Activated CD8-positive, alpha-beta memory T cell treated with anti-CD3 and anti-CD28 coated beads, Interleukin-2, amount 50 U/mL, for 1 hour (primary cell): ENCODE results near the gene IGFL4.

Source experiments
- DNase-seq: peaks from one replicate; pipeline ENCODE4 v3.0.0-alpha.2; 2020; ENCODE audit errors: extremely low read depth

The IGFL4 gene

DNA sequence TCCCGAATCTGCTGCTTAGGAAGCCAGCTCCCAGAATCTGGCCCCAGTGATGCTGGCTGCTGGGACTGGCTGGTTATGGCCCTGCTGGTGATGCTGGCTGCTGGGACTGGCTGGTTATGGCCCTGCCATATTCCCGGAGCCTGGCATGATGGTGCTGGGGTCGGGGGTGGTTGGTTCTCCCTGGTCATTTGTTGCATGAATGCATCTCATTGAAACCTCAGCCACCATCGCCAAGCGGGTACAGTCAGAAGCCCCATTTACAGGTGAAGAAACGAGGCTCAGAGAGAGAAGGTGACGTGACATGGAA lies 20.0 kb downstream of the IGFL4 start:
- no peak for DNase-seq

DNA sequence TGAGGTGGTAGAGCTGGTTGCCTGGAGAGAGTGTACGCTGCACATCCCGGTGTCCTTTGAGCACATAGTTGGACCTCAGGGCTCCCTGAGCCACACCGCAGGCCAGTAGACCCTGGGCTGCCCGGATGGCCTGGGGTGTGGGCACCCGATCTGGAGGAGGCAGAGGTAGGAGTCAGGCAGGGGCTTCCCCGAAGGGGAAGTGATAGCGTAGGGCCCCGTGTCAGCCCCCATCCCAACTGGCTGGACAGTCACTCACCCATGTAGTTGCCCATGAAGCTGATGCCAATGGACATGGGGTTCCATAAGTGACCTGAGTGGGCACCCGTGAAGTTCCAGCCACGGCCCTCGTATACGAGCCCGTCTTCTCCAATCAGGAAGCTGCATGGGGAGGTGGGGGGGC lies 21.5 kb downstream of the IGFL4 start:
- DNase-seq = no peak

- DNase-seq = no peak
Observed at GRCh38 chr19:46018729-46019251, 22.0 kb downstream of the IGFL4 start.

GRCh38 chr19:46017874-46018675 lies 22.7 kb downstream of the IGFL4 start:
- no peak for DNase-seq

- no peak for DNase-seq
Observed at GRCh38 chr19:46017095-46017429, 23.7 kb downstream of the IGFL4 start.

- peak; percentile 43 for DNase-seq
Observed at GRCh38 chr19:46016426-46017094, 24.2 kb downstream of the IGFL4 start.

DNA sequence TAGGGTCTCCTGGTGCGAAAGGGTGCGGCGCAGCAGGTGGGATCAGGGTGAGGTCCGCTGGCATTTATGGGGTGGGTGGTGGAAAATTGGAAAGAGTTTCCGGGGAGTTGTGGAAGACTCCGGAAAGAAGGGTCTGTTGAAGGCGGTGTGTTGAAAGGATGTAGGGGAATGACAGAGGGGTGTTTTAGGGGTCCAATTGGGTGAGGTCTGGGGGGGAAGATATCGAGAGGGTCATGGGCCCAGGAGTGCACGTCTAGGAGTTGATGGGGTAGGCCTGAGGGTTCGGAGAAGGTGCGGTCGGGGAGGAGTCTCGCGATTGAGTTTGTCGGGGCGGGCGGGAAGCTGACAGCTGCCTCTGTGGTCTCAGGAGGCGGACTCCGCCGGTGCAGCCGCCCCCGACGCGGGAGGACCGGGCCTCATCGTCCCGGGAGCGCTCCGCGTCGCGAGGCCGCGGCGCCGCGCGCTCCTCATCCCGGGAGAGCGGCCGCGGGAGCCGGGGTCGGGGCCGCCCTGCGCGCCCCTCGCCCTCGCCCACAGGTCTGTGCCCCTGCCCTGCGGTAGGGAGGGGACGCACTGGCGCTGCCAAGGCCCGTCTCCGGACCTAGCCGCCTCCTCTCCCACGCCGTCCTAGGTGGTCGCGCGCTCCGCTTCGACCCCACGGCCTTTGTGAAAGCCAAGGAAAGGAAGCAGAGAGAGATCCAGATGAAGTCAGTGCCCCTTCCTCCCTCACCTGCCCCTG lies 24.9 kb downstream of the IGFL4 start:
- DNase-seq = no peak

DNA sequence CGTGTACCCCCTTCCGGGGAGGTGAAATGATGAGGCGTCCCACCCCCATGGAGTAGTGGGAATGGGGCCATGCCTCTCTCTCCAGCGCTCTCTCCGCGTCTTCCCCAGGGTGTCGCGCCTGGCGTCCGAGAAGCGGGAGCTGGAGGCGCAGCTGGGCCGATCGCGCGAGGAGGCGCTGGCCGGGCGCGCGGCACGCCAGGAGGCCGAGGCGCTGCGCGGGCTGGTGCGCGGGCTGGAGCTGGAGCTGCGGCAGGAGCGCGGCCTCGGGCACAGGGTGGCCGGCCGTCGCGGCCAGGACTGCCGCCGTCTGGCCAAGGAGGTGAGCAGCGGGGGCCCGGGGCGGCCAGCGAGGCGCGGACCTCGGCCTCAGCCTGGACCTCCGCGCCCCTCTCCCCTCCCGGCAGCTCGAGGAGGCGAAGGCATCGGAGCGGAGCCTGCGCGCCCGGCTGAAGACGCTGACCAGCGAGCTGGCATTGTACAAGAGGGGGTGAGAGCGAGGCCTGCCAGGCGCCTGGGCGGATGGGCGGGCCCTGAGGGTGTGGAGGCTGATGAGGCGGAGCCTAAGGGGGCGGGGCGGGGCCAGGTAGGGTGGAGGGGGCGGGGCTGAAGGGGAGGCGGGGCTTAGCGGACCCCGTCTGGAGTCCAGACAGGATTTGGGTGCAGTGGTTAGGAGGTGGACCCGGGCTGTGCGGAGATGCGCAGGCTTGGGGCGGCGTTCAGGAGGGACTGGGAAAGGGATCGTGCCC lies 25.7 kb downstream of the IGFL4 start:
- DNase-seq = peak; percentile 18

DNA sequence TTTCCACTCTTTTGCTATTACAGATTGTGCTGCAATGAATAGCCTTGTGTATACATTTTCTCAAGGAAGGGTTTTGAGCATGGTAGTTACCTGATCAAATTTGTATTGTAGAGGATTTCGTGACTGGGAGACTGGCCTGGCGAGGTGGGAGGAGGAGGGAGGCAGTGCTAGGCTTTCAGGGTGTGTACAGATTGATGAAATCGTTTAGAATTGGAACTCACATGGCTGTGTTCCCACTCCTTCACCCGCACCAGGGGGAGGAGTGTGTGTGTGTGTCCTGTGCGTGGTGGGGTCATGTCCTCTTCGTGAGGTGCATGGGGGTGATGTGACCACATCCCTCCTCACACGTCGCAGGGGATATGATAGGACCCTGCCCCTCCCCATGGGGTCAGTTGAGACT lies 26.3 kb downstream of the IGFL4 start:
- DNase-seq = no peak

DNA sequence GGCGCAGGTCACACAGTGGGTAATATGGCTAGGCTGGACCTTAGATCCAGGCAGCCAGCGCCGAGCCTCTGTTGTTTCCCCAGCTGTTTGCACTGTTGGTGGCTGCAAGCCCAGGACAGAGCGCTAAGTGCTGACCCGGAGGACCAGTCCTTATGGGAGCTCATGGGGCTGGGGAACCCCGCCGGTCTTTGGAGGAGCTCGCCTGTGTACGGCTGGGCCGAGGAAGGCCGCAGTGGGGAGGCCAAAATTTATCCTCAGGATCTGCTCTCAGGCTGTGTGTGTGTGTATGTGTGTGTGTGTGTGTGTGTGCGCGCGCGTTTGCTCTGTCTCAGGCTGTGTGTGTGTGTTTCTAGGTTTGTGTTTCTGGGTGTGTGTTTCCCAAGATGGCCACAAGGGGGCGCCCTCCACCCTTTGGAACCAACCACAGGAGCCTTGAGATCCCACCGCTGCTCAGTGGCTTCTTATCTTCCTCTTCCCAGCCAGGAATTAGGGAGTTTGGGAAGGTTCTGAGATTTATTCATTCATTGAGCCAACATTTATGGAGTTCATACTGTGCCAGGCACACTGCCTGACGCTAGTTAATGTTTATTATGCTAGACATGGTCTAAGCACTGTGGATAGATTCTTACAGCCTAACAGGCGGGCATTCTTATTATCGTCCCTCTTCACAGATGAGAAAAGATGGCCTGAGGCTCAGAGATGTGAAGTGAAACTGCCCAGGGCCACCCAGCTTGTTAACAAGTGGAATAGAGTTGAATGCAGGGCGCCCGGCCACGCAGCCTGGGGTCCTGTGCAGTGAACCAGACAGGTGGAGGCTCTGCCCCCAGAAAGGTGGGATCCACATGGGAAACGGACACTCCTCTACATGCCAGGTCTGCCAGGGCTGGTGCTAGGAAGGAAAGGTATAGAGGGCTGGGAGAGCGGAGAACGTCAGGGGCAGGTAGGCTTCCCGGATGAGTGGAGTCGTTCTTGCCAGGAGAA lies 31.0 kb downstream of the IGFL4 start:
- DNase-seq = peak; percentile 16

GRCh38 chr19:46006411-46006810 lies 34.4 kb downstream of the IGFL4 start:
- no peak for DNase-seq

GRCh38 chr19:46002678-46003275 lies 38.0 kb downstream of the IGFL4 start:
- no peak for DNase-seq

- peak; percentile 41 for DNase-seq
Observed at GRCh38 chr19:46000491-46001246, 40.1 kb downstream of the IGFL4 start.

GRCh38 chr19:45999653-46000121 lies 41.1 kb downstream of the IGFL4 start:
- no peak for DNase-seq

DNA sequence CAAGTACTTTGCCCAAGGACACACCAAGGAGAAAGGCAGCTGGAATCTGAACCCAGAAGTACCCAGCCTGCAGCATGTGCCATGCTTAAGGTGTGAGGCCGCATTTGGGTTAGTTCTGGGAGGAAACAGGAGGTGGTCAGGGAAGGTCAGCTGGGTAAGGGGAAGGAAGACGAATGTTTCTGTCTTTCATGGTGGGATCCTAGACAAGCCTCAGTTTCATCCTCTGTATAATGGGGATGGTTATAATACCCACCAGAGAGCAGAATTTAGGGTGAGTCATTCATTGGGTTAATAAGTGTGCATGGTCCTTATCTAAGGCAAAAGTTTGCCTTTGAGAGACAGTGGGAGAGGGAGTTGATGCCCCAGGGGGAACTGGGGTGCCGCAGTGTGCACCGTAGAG lies 42.0 kb downstream of the IGFL4 start:
- no peak for DNase-seq

DNA sequence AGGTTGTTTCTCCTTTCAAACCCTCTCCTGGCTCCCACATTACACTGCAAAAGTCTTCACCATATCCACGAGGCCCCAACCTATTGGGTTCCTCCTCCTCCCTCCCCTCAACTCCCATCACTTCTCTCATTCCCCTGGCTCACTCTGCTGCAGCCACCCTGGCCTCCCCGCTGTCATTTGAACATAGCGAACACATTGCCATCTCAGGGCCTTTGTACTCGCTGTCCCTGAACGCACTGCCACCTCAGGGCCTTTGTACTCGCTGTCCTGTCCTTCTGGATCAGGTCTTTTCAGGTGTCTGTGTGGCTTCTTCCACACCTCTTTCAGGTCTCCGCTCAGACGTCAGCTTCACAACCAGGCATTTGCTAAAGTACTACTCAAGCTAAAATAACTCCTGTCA lies 43.9 kb downstream of the IGFL4 start:
- no peak for DNase-seq

GRCh38 chr19:45995715-45996385 lies 45.0 kb downstream of the IGFL4 start:
- DNase-seq = no peak

DNA sequence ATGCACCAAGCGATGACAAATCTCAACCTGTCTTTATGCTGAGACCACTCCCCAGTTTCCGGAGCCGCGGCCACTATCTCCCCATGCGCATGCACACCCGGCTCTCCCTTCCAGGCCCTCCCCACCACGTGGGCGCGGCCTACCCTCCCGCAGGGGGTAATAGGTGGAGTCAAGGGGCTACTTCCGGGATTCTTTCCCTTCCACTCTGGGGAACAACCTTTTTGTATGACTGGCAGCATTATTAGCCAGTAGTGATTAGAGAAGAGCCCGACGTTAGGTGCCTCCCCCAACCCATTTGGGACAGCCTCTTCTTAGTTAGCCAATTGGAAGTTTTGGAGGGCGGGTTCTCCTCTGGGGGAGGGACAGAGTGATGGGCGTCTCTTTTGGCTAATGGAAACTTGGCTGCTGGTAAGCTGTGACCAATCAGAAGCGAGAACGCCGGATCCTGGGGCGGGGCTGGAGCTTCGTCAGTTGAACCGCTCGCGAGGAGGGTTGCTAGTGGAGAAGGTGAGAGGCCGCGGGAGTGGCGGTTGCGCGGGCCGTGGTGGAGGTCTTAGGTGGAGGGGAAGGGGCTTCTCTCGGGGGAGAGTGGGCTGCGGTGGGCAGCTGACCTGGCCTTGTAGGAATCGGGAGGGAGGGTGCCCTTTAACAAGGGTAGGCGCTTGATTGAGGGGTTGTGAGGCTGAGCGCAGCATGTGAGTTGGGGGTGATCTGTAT lies 45.6 kb downstream of the IGFL4 start, which contains the start of gene CCDC61:
TSS of gene CCDC61 (plus strand) at position 470 of the 717 bp plus-strand sequence. CDS start 7,552 bp downstream, outside the sequence.
- peak; percentile 95 for DNase-seq
